BJ (cell line): ENCODE data around the gene SLF2. TPM values are rescaled to one million over a fixed set of nuclear protein-coding genes. Genes with fewer than 3 reads are reported as not detected.

Experiments
- CTCF ChIA-PET: fragments of 350-600 bp; formaldehyde crosslinking; extraction: SDS; loops from one replicate; lab custom pipeline; 2021; ENCODE audit warnings: antibody characterized with exemption, inconsistent platforms; lab: Yijun Ruan, JAX
- POLR2A ChIA-PET: fragments of 300-600 bp; sonication (Branson Sonifier 250); formaldehyde crosslinking; extraction: SDS; loops from one replicate; lab custom pipeline; 2021; ENCODE audit warnings: antibody characterized with exemption; lab: Charles Lee
- DNase-seq: peaks from one replicate; pipeline ENCODE4 v3.0.0-alpha.2; 2011; ENCODE audit warnings: low read depth
- H3K27me3 ChIP-seq: 2 replicates; pipeline ENCODE4 v1.6.0; 2011; ENCODE audit warnings: low read length; ENCODE audit not compliant: control insufficient read depth, insufficient read depth
- H3K36me3 ChIP-seq: 2 replicates; pipeline ENCODE4 v1.5.1; 2011; ENCODE audit warnings: low read length; ENCODE audit not compliant: control insufficient read depth, insufficient read depth
- H3K4me3 ChIP-seq: 2 replicates; pipeline ENCODE4 v1.5.1; 2011; ENCODE audit warnings: low read depth, mild to moderate bottlenecking, control low read depth, low read length
- CTCF ChIP-seq: IDR thresholded peaks from 2 replicates; pipeline ENCODE4 v1.5.1; 2011; ENCODE audit warnings: low read depth, mild to moderate bottlenecking, control low read depth, inconsistent platforms, low read length, moderate library complexity; ENCODE audit not compliant: insufficient read depth
- polyA plus RNA-seq: library from polyadenylated mRNA; depleted of rRNA; stranded (reverse); fragments of >200 nt; gene quantifications from 2 replicates; pipeline ENCODE4 v1.2.3, GENCODE V29; 2011

Gene SLF2
- polyA plus RNA-seq, 1 experiment: 6.8 TPM

GRCh38 chr10:100908378-100908777, 4.4 kb upstream of the SLF2 start:
- Histone ChIP-seq H3K36me3 (no peaks in the 10 kb centered on the region), H3K4me3 (no peak overlapping the region), H3K27me3 (no peaks in the 10 kb centered on the region)
- ChIA-PET CTCF (no interaction called here), POLR2A (no interaction called here)
- TF ChIP-seq CTCF: no peak
- no peak for DNase-seq

- ChIA-PET POLR2A (no interaction called here), CTCF (no interaction called here)
- no peaks in the 10 kb centered on the region for H3K27me3 ChIP-seq
- no peak for DNase-seq
- no peaks in the 10 kb centered on the region for H3K36me3 ChIP-seq
- no peak for TF ChIP-seq CTCF
- no peak overlapping the region for H3K4me3 ChIP-seq
Measured at GRCh38 chr10:100909501-100910263, 3.1 kb upstream of the SLF2 start.

GRCh38 chr10:100911472-100911871, 1.3 kb upstream of the SLF2 start:
- Histone ChIP-seq H3K36me3 (no peaks in the 10 kb centered on the region), H3K27me3 (no peaks in the 10 kb centered on the region), H3K4me3 (no peak overlapping the region)
- DNase-seq: no peak
- ChIA-PET CTCF (interaction anchor here (1.3 kb wide), 1 partner anchor 16 kb away, joined by 3 read pairs; no protein-coding TSS in a partner anchor), POLR2A (no interaction called here)
- no peak for TF ChIP-seq CTCF

- no peak for TF ChIP-seq CTCF
- H3K27me3 ChIP-seq: no peaks in the 10 kb centered on the region
- DNase-seq: no peak
- H3K36me3 ChIP-seq: no peaks in the 10 kb centered on the region
- H3K4me3 ChIP-seq: peak overlapping the region; percentile 39
- CTCF ChIA-PET: interaction anchor here (1.0 to 2.2 kb wide), 2 partner anchors 34 to 230 kb away, joined by 3 to 5 read pairs; no protein-coding TSS in a partner anchor
- POLR2A ChIA-PET: interaction anchor here (1.2 kb wide), 1 partner anchor 11 kb away, joined by 10 read pairs; no protein-coding TSS in a partner anchor
Measured at GRCh38 chr10:100912013-100912604, 654 bp upstream of the SLF2 start.

- no peak for DNase-seq
- no peak for TF ChIP-seq CTCF
- CTCF ChIA-PET: interaction anchor here (0.8 to 2.2 kb wide), 2 partner anchors 35 to 84 kb away, joined by 4 to 5 read pairs; no protein-coding TSS in a partner anchor
- H3K36me3 ChIP-seq: peaks cover 4% of the 10 kb centered on the region
- POLR2A ChIA-PET: no interaction called here
- H3K27me3 ChIP-seq: no peaks in the 10 kb centered on the region
- H3K4me3 ChIP-seq: peak overlapping the region; percentile 79
Measured at GRCh38 chr10:100913470-100913865, 705 bp downstream of the SLF2 start.
